Stimulated activated CD8-positive, alpha-beta memory T cell treated with anti-CD3 and anti-CD28 coated beads, Interleukin-7, amount 100 ng/mL, for 24 hours (primary cell): ENCODE data around the gene ARHGEF26.
"Not testable (repeated sequence)": the region's sequence is repeated elsewhere in the genome, so short reads cannot be mapped to it uniquely, and the experiment has no call there.

Experiments used
- DNase-seq: peaks from one replicate; pipeline ENCODE4 v3.0.0-alpha.2; 2020; ENCODE audit warnings: low read depth

Gene ARHGEF26

GRCh38 chr3:154120961-154121700 is at the start of gene ARHGEF26:
TSS of gene ARHGEF26 (plus strand) at chr3:154121390. CDS start at chr3:154121993, 603 bp downstream.
- peak; percentile 49 for DNase-seq

GRCh38 chr3:154074966-154075365 is 46.2 kb upstream of the ARHGEF26 start:
- no peak for DNase-seq

- DNase-seq = no peak
These were observed 42.5 kb upstream of the ARHGEF26 start for GRCh38 chr3:154078672-154079071.

GRCh38 chr3:154081305-154081704 is 39.9 kb upstream of the ARHGEF26 start:
- DNase-seq = no peak

- DNase-seq = no peak
These were observed 36.1 kb upstream of the ARHGEF26 start for GRCh38 chr3:154085071-154085470.

- DNase-seq = no peak
These were observed 35.4 kb upstream of the ARHGEF26 start for GRCh38 chr3:154085799-154086198.

- no peak for DNase-seq
These were observed 34.9 kb upstream of the ARHGEF26 start for GRCh38 chr3:154086286-154086685.

GRCh38 chr3:154087756-154088480 is 33.3 kb upstream of the ARHGEF26 start:
- not testable (repeated sequence) for DNase-seq

GRCh38 chr3:154089421-154090420 is 31.5 kb upstream of the ARHGEF26 start:
- DNase-seq = no peak

GRCh38 chr3:154094051-154094450 is 27.1 kb upstream of the ARHGEF26 start:
- no peak for DNase-seq

GRCh38 chr3:154095832-154096421 is 25.3 kb upstream of the ARHGEF26 start:
- no peak for DNase-seq

GRCh38 chr3:154098376-154098775 is 22.8 kb upstream of the ARHGEF26 start:
- no peak for DNase-seq

- DNase-seq = no peak
These were observed 20.6 kb upstream of the ARHGEF26 start for GRCh38 chr3:154100556-154100955.

- DNase-seq = no peak
These were observed 19.9 kb upstream of the ARHGEF26 start for GRCh38 chr3:154101250-154101649.

GRCh38 chr3:154102225-154102624 is 19.0 kb upstream of the ARHGEF26 start:
- DNase-seq = no peak

GRCh38 chr3:154105218-154105975 is 15.8 kb upstream of the ARHGEF26 start:
- no peak for DNase-seq

GRCh38 chr3:154111365-154111935 is 9.7 kb upstream of the ARHGEF26 start:
- DNase-seq = no peak

- DNase-seq = no peak
These were observed 8.9 kb upstream of the ARHGEF26 start for GRCh38 chr3:154112146-154112852.

GRCh38 chr3:154113609-154114008 is 7.6 kb upstream of the ARHGEF26 start:
- no peak for DNase-seq

GRCh38 chr3:154115332-154115731 is 5.9 kb upstream of the ARHGEF26 start:
- DNase-seq = no peak
